Prostate gland (tissue), 2 donors: ENCODE data around the gene PHF3.

Source experiments
- CTCF ChIP-seq, 4 experiments: fragments of 200-600 bp in 2 of 4; fragments of 450-650 bp in 2 of 4; sonication (generic) in 2 of 4; IDR thresholded peaks; 1 replicate in 3 of 4; 2 replicates in 1 of 4; pipeline ENCODE4 v1.5.1; 2016 to 2019; ENCODE audit warnings: antibody characterized with exemption in 4 of 4, mild to moderate bottlenecking in 2 of 4, moderate library complexity in 2 of 4
- POLR2A ChIP-seq: fragments of 450-650 bp; IDR thresholded peaks from one replicate; pipeline ENCODE4 v1.6.1; 2016; ENCODE audit warnings: antibody characterized with exemption, mild to moderate bottlenecking
- POLR2AphosphoS5 ChIP-seq: sonication (generic); formaldehyde crosslinking; IDR thresholded peaks from one replicate; pipeline ENCODE4 v1.6.1; 2017; ENCODE audit warnings: antibody characterized with exemption

- TF ChIP-seq CTCF (IDR thresholded peaks at IDR 0.05), result no peak
- TF ChIP-seq POLR2A, result no peak
- no peak for TF ChIP-seq POLR2AphosphoS5
These were observed 4.5 kb downstream of the PHF3 start for GRCh38 chr6:63640062-63640461.
